MCF 10A (cell line): ENCODE results near the gene CCR9. TPM values are rescaled to one million over a fixed set of nuclear protein-coding genes. Genes with fewer than 3 reads are reported as not detected.
A peak's percentile ranks its signal among the peaks of the same experiment; 100 is the strongest.

Experiments used
- BruUV-seq: library from RNA; stranded (reverse); fragments of 400-500 nt; replicated peaks from 2 replicates; lab custom pipeline; 2021; lab: Mats Ljungman, UMichigan
- CTCF ChIA-PET: fragments of 300-600 bp; sonication (Branson Sonifier 250); formaldehyde crosslinking; extraction: SDS; loops from one replicate; lab custom pipeline; 2021; ENCODE audit warnings: antibody characterized with exemption, inconsistent platforms; lab: Yijun Ruan, JAX
- POLR2A ChIA-PET: fragments of 300-600, 350-650 bp; sonication (Branson Sonifier 250); formaldehyde crosslinking; extraction: SDS; loops from one replicate; lab custom pipeline; 2020; ENCODE audit warnings: antibody characterized with exemption, inconsistent platforms; lab: Yijun Ruan, JAX
- DNase-seq: peaks from one replicate; pipeline ENCODE4 v3.0.0-alpha.2; 2018; ENCODE audit not compliant: unreplicated experiment
- H3K27ac Mint-ChIP-seq: one replicate; pipeline ENCODE4 v1.8.0; 2022; ENCODE audit warnings: mild to moderate bottlenecking, low read depth, mixed read lengths; ENCODE audit not compliant: unreplicated experiment
- H3K27me3 Mint-ChIP-seq: one replicate; pipeline ENCODE4 v1.8.0; 2022; ENCODE audit warnings: mixed read lengths; ENCODE audit not compliant: insufficient read depth, unreplicated experiment
- H3K36me3 Mint-ChIP-seq: one replicate; pipeline ENCODE4 v1.8.0; 2022; ENCODE audit warnings: mild to moderate bottlenecking, moderate library complexity, mixed read lengths; ENCODE audit not compliant: insufficient read depth, unreplicated experiment
- H3K4me1 Mint-ChIP-seq: one replicate; pipeline ENCODE4 v1.8.0; 2022; ENCODE audit warnings: mixed read lengths; ENCODE audit not compliant: insufficient read depth, unreplicated experiment
- H3K4me3 Mint-ChIP-seq: one replicate; pipeline ENCODE4 v1.8.0; 2022; ENCODE audit warnings: mild to moderate bottlenecking, moderate library complexity, mixed read lengths; ENCODE audit not compliant: unreplicated experiment
- H3K9me3 Mint-ChIP-seq: one replicate; pipeline ENCODE4 v1.8.0; 2022; ENCODE audit warnings: mixed read lengths; ENCODE audit not compliant: unreplicated experiment
- CTCF ChIP-seq: fragments of 200-600 bp; IDR thresholded peaks from one replicate; pipeline ENCODE4 v1.8.0; 2022; ENCODE audit warnings: antibody characterized with exemption, mild to moderate bottlenecking; ENCODE audit not compliant: unreplicated experiment
- intact Hi-C: fragments of 100-400 bp; cut with micrococcal nuclease; formaldehyde crosslinking; loops from 2 replicates; pipeline ENCODE4 v1.14.1; 2022
- total RNA-seq: library from RNA; stranded (reverse); gene quantifications from 2 replicates; pipeline ENCODE4 v1.2.3, GENCODE V29; 2022

The CCR9 gene
- total RNA-seq, 1 experiment from 2014 or later = not detected

DNA sequence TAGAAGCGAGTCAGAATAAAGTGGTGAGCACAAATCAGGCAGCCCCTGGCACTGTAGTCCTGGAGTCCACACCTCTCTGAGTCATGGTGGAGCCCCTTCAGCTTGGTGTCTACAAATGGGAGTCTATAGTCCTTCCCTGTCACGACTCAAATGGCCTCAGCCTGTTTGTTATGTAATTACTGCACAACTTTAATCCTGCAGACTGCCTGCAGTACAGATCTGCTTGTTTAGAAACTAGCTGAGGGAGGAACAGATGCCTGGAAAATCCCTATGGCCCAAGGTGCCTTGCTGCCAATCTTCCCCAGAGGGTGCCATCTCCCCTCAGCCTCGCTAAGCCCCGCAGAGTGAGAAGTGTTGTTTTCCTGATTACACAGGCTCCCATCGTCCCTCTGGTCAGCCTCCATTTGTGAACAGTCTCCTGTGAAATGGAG lies 53.0 kb downstream of the CCR9 start:
- H3K4me1 Mint-ChIP-seq = peaks cover 6% of the 10 kb centered on the region
- BruUV-seq = no TSS peak
- CTCF ChIA-PET = interaction anchor here (0.6 to 9.6 kb wide), 34 partner anchors 9 to 445 kb away, joined by 3 to 241 read pairs (median 5); partner anchors contain the start of gene CCR5
- POLR2A ChIA-PET = interaction anchor here (0.6 to 1.6 kb wide), 5 partner anchors 8 to 439 kb away, joined by 3 to 6 read pairs (median 5); partner anchors contain the start of gene LZTFL1
- H3K27me3 Mint-ChIP-seq = no peaks in the 10 kb centered on the region
- no peak overlapping the region for H3K4me3 Mint-ChIP-seq
- peak; percentile 14 for DNase-seq
- no peak for TF ChIP-seq CTCF
- H3K9me3 Mint-ChIP-seq = peaks cover 7% of the 10 kb centered on the region
- H3K27ac Mint-ChIP-seq = no peak overlapping the region
- H3K36me3 Mint-ChIP-seq = peaks cover 28% of the 10 kb centered on the region
- intact Hi-C loops = loop anchor here (2.0 to 10.0 kb wide), 4 partner anchors 265 to 902 kb away; partner anchors contain the start of gene CCR1

GRCh38 chr3:45940004-45940780 lies 53.8 kb downstream of the CCR9 start:
- Mint-ChIP-seq H3K4me3 (no peak overlapping the region), H3K36me3 (peaks cover 21% of the 10 kb centered on the region), H3K27ac (no peak overlapping the region), H3K9me3 (peaks cover 7% of the 10 kb centered on the region), H3K4me1 (peaks cover 6% of the 10 kb centered on the region), H3K27me3 (no peaks in the 10 kb centered on the region)
- intact Hi-C loops = no loop called here
- ChIA-PET POLR2A (interaction anchor here (0.6 to 0.8 kb wide), 3 partner anchors 16 to 181 kb away, joined by 3 read pairs; no protein-coding TSS in a partner anchor), CTCF (interaction anchor here (0.5 to 9.6 kb wide), 14 partner anchors 11 to 1840 kb away, joined by 3 to 241 read pairs (median 6); partner anchors contain the start of gene CCR5)
- no TSS peak for BruUV-seq
- no peak for DNase-seq
- TF ChIP-seq CTCF = no peak

- POLR2A ChIA-PET = interaction anchor here (0.6 to 0.8 kb wide), 3 partner anchors 17 to 143 kb away, joined by 3 read pairs; no protein-coding TSS in a partner anchor
- TF ChIP-seq CTCF = no peak
- Mint-ChIP-seq H3K9me3 (peaks cover 7% of the 10 kb centered on the region), H3K4me1 (peaks cover 6% of the 10 kb centered on the region), H3K36me3 (peaks cover 14% of the 10 kb centered on the region), H3K4me3 (no peak overlapping the region), H3K27ac (no peak overlapping the region), H3K27me3 (no peaks in the 10 kb centered on the region)
- intact Hi-C loops = no loop called here
- DNase-seq = no peak
- CTCF ChIA-PET = interaction anchor here (0.7 to 9.6 kb wide), 6 partner anchors 11 to 437 kb away, joined by 3 to 241 read pairs (median 16); partner anchors contain the start of gene CCR5
- no TSS peak for BruUV-seq
Measured at GRCh38 chr3:45940781-45941365, 54.5 kb downstream of the CCR9 start.
